Kidney epithelial cell (primary cell): ENCODE measurements around the gene SLC4A11. TPM values are rescaled to one million over a fixed set of nuclear protein-coding genes. Genes with fewer than 3 reads are reported as not detected.
"Not testable (repeated sequence)": the region's sequence is repeated elsewhere in the genome, so short reads cannot be mapped to it uniquely, and the experiment has no call there.

Experiments
- DNase-seq: peaks from one replicate; pipeline ENCODE4 v3.0.0-alpha.2; 2010; ENCODE audit warnings: low read depth
- H3K27me3 ChIP-seq: 2 replicates; pipeline ENCODE4 v1.6.0; 2011; ENCODE audit warnings: low read length; ENCODE audit not compliant: control insufficient read depth, insufficient read depth
- H3K36me3 ChIP-seq: 2 replicates; pipeline ENCODE4 v1.5.1; 2011; ENCODE audit warnings: low read length; ENCODE audit not compliant: control insufficient read depth, insufficient read depth
- H3K4me3 ChIP-seq: 2 replicates; pipeline ENCODE4 v1.5.1; 2011; ENCODE audit warnings: low read depth, mild to moderate bottlenecking, control low read depth, low read length
- CTCF ChIP-seq: IDR thresholded peaks from 2 replicates; pipeline ENCODE4 v1.5.1; 2011; ENCODE audit warnings: mild to moderate bottlenecking, moderate library complexity, low read length, control low read depth, inconsistent platforms; ENCODE audit not compliant: insufficient read depth, poor library complexity, severe bottlenecking
- total RNA-seq: library from RNA; depleted of rRNA; stranded (reverse); fragments of >200 nt; gene quantifications from 2 replicates; pipeline ENCODE4 v1.2.3, GENCODE V29; 2015

Gene SLC4A11
- total RNA-seq, 1 donor from 2014 or later = 8.5 TPM

- DNase-seq = no peak
- Histone ChIP-seq H3K36me3 (peaks cover 3% of the 10 kb centered on the region), H3K27me3 (no peaks in the 10 kb centered on the region), H3K4me3 (no peak overlapping the region)
- TF ChIP-seq CTCF = no peak
Measured at GRCh38 chr20:3189561-3190131, 49.3 kb downstream of the SLC4A11 start.

GRCh38 chr20:3188823-3189413, 50.1 kb downstream of the SLC4A11 start:
- Histone ChIP-seq H3K27me3 (no peaks in the 10 kb centered on the region), H3K36me3 (peaks cover 3% of the 10 kb centered on the region), H3K4me3 (no peak overlapping the region)
- DNase-seq = no peak
- no peak for TF ChIP-seq CTCF

- DNase-seq, H3K36me3 ChIP-seq, H3K27me3 ChIP-seq, H3K4me3 ChIP-seq: not testable (repeated sequence)
Measured at GRCh38 chr20:3187861-3188260, 51.1 kb downstream of the SLC4A11 start.

GRCh38 chr20:3183896-3184612, 54.9 kb downstream of the SLC4A11 start:
- TF ChIP-seq CTCF = no peak
- Histone ChIP-seq H3K27me3 (no peaks in the 10 kb centered on the region), H3K36me3 (peaks cover 2% of the 10 kb centered on the region), H3K4me3 (no peak overlapping the region)
- no peak for DNase-seq

- H3K27me3 ChIP-seq, H3K36me3 ChIP-seq, H3K4me3 ChIP-seq, DNase-seq: not testable (repeated sequence)
Measured at GRCh38 chr20:3182429-3182828, 56.6 kb downstream of the SLC4A11 start.

DNA sequence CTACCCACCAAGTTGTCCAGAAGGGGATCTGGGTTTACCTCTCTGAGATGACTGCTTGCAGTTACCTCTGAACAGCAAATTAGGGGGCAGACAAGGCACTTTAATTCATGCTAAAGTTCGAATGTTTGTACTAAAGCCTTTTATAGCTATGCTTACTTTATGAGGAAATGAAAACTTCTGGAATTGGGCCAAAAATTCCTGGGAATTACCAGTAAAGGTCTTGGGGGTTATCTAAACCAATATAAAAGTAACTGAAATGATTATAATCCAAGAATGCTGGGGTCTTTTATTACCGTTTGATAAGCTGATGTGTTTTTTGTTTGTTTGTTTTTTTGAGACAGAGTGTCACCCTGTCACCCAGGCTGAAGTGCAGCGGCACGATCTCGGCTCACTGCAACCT, 57.7 kb downstream of the SLC4A11 start:
- Histone ChIP-seq H3K27me3 (no peaks in the 10 kb centered on the region), H3K36me3 (no peaks in the 10 kb centered on the region), H3K4me3 (no peak overlapping the region)
- DNase-seq = no peak
- TF ChIP-seq CTCF = no peak
